Testis (tissue), 3 donors: Measurements from ENCODE around the gene DIS3L2. TPM values are rescaled to one million over a fixed set of nuclear protein-coding genes. Genes with fewer than 3 reads are reported as not detected.
A peak's percentile ranks its signal among the peaks of the same experiment; 100 is the strongest.

Experiments used
- DNase-seq: peaks from one replicate; pipeline ENCODE4 v3.0.0-alpha.2; 2019
- H3K27ac ChIP-seq, 2 donors: fragments of 200-600 bp; sonication (generic); one replicate each; pipeline ENCODE4 v1.5.1; 2019
- H3K27me3 ChIP-seq: fragments of 200-600 bp; sonication (generic); one replicate; pipeline ENCODE4 v1.5.1; 2019
- H3K36me3 ChIP-seq: fragments of 200-600 bp; sonication (generic); one replicate; pipeline ENCODE4 v1.5.1; 2017; ENCODE audit warnings: low read depth; ENCODE audit errors: missing control alignments
- H3K4me1 ChIP-seq: fragments of 200-600 bp; sonication (generic); one replicate; pipeline ENCODE4 v1.5.1; 2019
- H3K4me3 ChIP-seq, 2 donors: fragments of 200-600 bp; sonication (generic); one replicate each; pipeline ENCODE4 v1.5.1; 2017 to 2019
- H3K9me3 ChIP-seq: fragments of 200-600 bp; sonication (generic); one replicate; pipeline ENCODE4 v1.5.1; 2017
- POLR2A ChIP-seq: fragments of 450-650 bp; IDR thresholded peaks from one replicate; pipeline ENCODE4 v1.6.1; 2017; ENCODE audit warnings: antibody characterized with exemption, mild to moderate bottlenecking, moderate library complexity
- WGBS, 2 donors: methylation state at CpG; one replicate each; pipeline ENCODE4 v1.1.5; 2018; 5-methylcytosine and 5-hydroxymethylcytosine counted together
- intact Hi-C: fragments of 100-400 bp; cut with DNase I; formaldehyde crosslinking; loops from one replicate; pipeline ENCODE4 v1.15.1; 2023; ENCODE audit warnings: low total_unique reads
- polyA plus RNA-seq: library from polyadenylated mRNA; stranded (reverse); fragments of 350-450 nt; fragmentation: Illumina TruSeq; extraction: RNeasy Lipid Tissue Mini Kit (QIAGEN cat#74804); gene quantifications from one replicate; pipeline ENCODE4 v1.2.3, GENCODE V29; 2014; ENCODE audit warnings: low read depth, low replicate concordance; ENCODE audit not compliant: insufficient read depth
- total RNA-seq, 2 donors: library from RNA; depleted of rRNA; stranded (reverse); fragments of >200 nt; gene quantifications; one replicate each; pipeline ENCODE4 v1.2.3, GENCODE V29; 2016
- TF ChIP-seq, protein P1 (sequence below), 3 experiments: fragments of 450-650 bp in 2 of 3; fragments of 200-600 bp in 1 of 3; sonication (generic) in 1 of 3; IDR thresholded peaks; one replicate each; pipeline ENCODE4 v1.5.1; 2016 to 2019; ENCODE audit warnings: antibody characterized with exemption in 3 of 3, mild to moderate bottlenecking in 2 of 3, moderate library complexity in 1 of 3

Gene DIS3L2
- total and polyA plus RNA-seq, 3 donors from 2014 or later, result 32.5 to 80.7 (median 70.4) TPM

DNA sequence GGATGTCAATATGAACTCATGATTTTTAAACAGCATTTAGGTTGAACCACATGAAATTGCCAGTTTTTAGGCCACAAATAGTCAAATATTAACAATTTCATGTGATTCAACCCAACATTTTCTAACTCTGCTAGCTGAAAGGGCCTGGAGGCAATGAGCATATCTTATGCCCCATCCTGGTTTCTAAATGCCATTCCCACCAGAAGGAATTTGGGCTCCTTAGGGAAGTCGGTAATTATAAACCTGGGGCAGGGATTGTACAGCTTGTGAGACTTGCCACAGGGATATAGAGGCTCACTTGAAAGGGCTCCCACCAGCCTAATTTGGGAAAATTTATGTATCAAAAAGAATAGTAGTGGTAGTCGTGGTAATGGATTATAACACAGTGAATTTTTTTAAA lies 238.7 kb downstream of the DIS3L2 start:
- WGBS, 2 donors, result 95 to 96% methylated on average over 2 of the region's 2 CpGs
- TF ChIP-seq, protein P1, sequence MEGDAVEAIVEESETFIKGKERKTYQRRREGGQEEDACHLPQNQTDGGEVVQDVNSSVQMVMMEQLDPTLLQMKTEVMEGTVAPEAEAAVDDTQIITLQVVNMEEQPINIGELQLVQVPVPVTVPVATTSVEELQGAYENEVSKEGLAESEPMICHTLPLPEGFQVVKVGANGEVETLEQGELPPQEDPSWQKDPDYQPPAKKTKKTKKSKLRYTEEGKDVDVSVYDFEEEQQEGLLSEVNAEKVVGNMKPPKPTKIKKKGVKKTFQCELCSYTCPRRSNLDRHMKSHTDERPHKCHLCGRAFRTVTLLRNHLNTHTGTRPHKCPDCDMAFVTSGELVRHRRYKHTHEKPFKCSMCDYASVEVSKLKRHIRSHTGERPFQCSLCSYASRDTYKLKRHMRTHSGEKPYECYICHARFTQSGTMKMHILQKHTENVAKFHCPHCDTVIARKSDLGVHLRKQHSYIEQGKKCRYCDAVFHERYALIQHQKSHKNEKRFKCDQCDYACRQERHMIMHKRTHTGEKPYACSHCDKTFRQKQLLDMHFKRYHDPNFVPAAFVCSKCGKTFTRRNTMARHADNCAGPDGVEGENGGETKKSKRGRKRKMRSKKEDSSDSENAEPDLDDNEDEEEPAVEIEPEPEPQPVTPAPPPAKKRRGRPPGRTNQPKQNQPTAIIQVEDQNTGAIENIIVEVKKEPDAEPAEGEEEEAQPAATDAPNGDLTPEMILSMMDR (IDR thresholded peaks at IDR 0.05), result no peak
- TF ChIP-seq POLR2A, result no peak
- intact Hi-C loops, result no loop called here
- peaks cover 3% of the 10 kb centered on the region for H3K4me1 ChIP-seq
- no peak for DNase-seq
- H3K36me3 ChIP-seq, result no peaks in the 10 kb centered on the region
- H3K27ac ChIP-seq, result no peak overlapping the region
- H3K4me3 ChIP-seq, result no peak overlapping the region
- no peaks in the 10 kb centered on the region for H3K9me3 ChIP-seq
- no peaks in the 10 kb centered on the region for H3K27me3 ChIP-seq

DNA sequence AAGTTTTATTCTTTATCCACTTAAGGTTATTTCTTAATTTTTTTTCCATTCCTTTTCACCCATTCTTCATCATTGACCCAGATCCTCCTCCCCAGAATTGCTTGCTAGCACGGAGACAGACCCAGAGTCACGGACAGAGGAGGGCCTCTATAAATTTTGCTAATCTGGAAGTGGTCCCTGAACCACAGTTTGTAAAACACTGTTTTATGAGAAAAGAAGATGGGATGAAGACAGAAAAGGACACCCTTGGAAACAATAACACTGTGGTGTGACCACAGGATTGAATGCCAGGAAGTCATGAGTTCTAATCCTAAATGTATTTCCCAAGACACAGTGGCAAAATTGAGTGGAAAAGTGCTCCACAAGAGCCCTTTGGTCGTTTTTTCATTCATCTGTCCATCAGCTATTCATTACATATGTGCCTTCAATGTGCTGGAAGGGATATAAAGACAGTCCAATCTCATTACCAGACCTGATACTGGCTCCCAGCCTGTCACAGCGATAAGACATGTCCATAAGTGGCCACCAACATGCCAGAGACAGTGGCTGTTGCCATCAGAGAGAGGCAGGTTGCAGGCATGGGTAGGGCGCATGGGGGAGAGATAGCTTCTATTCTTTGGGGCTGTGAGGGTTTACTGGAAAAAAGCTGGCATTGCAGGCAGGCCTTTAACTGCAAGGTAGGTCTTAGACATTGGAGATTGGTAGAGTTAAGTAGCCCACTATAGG lies 241.8 kb downstream of the DIS3L2 start:
- WGBS, 2 donors, result 88% methylated on average over 5 of the region's 5 CpGs
- intact Hi-C loops, result no loop called here
- no peak for TF ChIP-seq POLR2A
- TF ChIP-seq, protein P1 (IDR thresholded peaks at IDR 0.05), result no peak
- peaks cover 3% of the 10 kb centered on the region for H3K4me1 ChIP-seq
- H3K36me3 ChIP-seq, result no peaks in the 10 kb centered on the region
- H3K4me3 ChIP-seq, result no peak overlapping the region
- H3K27me3 ChIP-seq, result no peaks in the 10 kb centered on the region
- no peak for DNase-seq
- H3K27ac ChIP-seq, result no peak overlapping the region
- no peaks in the 10 kb centered on the region for H3K9me3 ChIP-seq

DNA sequence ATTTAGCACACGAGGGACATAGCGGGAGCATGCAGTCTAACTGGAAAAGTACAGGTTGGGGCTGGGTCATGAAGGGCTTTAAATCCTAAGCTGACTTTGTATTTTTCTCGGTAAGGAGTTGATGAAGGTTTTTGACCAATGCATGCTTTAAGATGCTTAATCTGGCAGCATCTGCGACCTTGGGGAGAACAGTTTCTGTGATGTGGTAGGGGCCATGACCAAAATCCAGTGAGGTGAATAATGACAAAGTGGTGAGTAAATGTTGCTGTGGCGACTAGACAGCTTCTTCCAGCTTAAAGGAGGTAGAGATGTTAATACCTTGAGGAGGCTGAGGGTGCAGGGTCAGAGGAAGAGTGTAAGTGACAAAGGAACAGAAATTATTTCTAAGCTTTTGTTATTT lies 242.4 kb downstream of the DIS3L2 start:
- peaks cover 3% of the 10 kb centered on the region for H3K4me1 ChIP-seq
- H3K27me3 ChIP-seq, result no peaks in the 10 kb centered on the region
- WGBS, 2 donors, result 80 to 82% methylated on average over 5 of the region's 5 CpGs
- no peak for DNase-seq
- H3K4me3 ChIP-seq, result no peak overlapping the region
- TF ChIP-seq POLR2A, result no peak
- H3K9me3 ChIP-seq, result no peaks in the 10 kb centered on the region
- no peak overlapping the region for H3K27ac ChIP-seq
- H3K36me3 ChIP-seq, result no peaks in the 10 kb centered on the region
- intact Hi-C loops, result no loop called here

DNA sequence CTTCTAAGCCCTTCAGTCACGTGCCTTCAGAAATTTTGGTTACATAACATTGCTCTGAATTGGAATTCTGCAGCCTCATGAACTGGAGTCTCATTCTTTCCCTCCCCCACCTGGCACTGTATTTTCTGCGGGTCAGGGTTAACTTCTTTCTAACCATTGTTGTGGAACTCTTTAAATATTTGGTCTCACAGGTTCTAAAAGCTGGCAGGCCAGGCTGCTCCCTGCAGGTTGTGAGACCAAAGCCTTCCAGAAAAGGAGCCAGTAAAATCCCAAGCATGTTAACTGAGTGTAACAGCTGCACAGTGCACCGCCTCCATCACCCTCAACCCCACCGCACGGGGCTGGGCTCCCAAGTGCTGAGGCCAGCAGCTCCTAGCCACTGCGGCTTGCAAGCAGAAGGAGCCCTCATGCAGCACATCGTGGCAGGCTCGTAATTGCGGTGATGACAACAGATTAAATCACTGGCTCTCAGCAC lies 243.0 kb downstream of the DIS3L2 start:
- no peak overlapping the region for H3K27ac ChIP-seq
- intact Hi-C loops, result no loop called here
- 52 to 56% methylated on average over 9 of the region's 9 CpGs for WGBS, 2 donors
- H3K27me3 ChIP-seq, result no peaks in the 10 kb centered on the region
- DNase-seq, result peak; percentile 29
- TF ChIP-seq, protein P1 (IDR thresholded peaks at IDR 0.05), result no peak
- no peak for TF ChIP-seq POLR2A
- H3K4me3 ChIP-seq, result no peak overlapping the region
- peaks cover 3% of the 10 kb centered on the region for H3K4me1 ChIP-seq
- no peaks in the 10 kb centered on the region for H3K36me3 ChIP-seq
- H3K9me3 ChIP-seq, result no peaks in the 10 kb centered on the region

DNA sequence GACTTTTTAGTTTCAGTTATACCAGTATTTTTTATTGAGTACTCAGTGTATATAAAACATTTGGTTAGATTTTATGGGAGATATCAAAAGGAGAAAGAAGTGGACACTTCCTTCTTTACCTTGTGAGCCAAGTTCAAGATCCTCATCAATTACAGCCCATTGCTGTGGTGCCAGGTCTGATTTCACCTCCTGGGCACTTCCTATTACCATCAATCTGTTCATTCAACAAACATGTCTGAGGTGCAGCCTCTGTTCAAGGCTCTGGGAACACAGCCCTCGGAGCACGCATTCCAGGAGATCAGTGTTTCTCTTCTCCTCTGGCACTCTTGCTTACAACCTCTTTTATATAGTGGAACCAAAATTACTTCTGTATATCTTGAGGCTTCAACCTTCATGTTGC lies 245.7 kb downstream of the DIS3L2 start:
- intact Hi-C loops, result no loop called here
- 81 to 83% methylated on average over 2 of the region's 2 CpGs for WGBS, 2 donors
- DNase-seq, result no peak
- no peak overlapping the region for H3K27ac ChIP-seq
- TF ChIP-seq, protein P1 (IDR thresholded peaks at IDR 0.05), result no peak
- no peak for TF ChIP-seq POLR2A
- no peaks in the 10 kb centered on the region for H3K36me3 ChIP-seq
- no peaks in the 10 kb centered on the region for H3K9me3 ChIP-seq
- no peak overlapping the region for H3K4me3 ChIP-seq
- H3K4me1 ChIP-seq, result peaks cover 3% of the 10 kb centered on the region
- H3K27me3 ChIP-seq, result no peaks in the 10 kb centered on the region
